A549 (cell line): ENCODE results near the gene VNN1.

ENCODE experiments used
- CHD2 ChIP-seq: fragments of 150-350 bp; IDR thresholded peaks from 2 replicates; pipeline ENCODE4 v1.6.1; 2014; ENCODE audit warnings: low read length; ENCODE audit not compliant: partially characterized antibody
- CTCF ChIP-seq: fragments of >200 bp; sonication (Bioruptor Twin); formaldehyde crosslinking; IDR thresholded peaks from 3 replicates; pipeline ENCODE4 v1.5.1; 2016
- FOSB ChIP-seq: fragments of 250-450 bp; sonication (Bioruptor Pico); IDR thresholded peaks from 2 replicates; pipeline ENCODE4 v1.5.0; 2020; ENCODE audit warnings: mild to moderate bottlenecking, moderate library complexity
- MAX ChIP-seq: IDR thresholded peaks from 2 replicates; pipeline ENCODE4 v1.6.1; 2012
- POLR2A ChIP-seq: IDR thresholded peaks from 2 replicates; pipeline ENCODE4 v1.6.1; 2012; ENCODE audit warnings: mild to moderate bottlenecking, low read length
- RAD21 ChIP-seq, 2 experiments: fragments of >200 bp in 1 of 2; sonication (Bioruptor Twin) in 1 of 2; formaldehyde crosslinking in 1 of 2; IDR thresholded peaks in 1 of 2; conservative IDR thresholded peaks in 1 of 2; 2 replicates in 1 of 2; 3 replicates in 1 of 2; pipeline ENCODE4 v1.6.1; 2012 to 2018; ENCODE audit warnings: inconsistent platforms in 1 of 2
- REST ChIP-seq: fragments of 200-600 bp; sonication (generic); IDR thresholded peaks from 2 replicates; pipeline ENCODE4 v1.6.1; 2016; ENCODE audit warnings: antibody characterized with exemption, mild to moderate bottlenecking, moderate library complexity
- SMC3 ChIP-seq: fragments of >200 bp; sonication (Bioruptor Twin); formaldehyde crosslinking; IDR thresholded peaks from 3 replicates; pipeline ENCODE4 v1.6.1; 2018; ENCODE audit warnings: inconsistent platforms
- TP53 ChIP-seq: fragments of 250-450 bp; sonication (Bioruptor Pico); IDR thresholded peaks from 2 replicates; pipeline ENCODE4 v1.5.0; 2021; ENCODE audit warnings: mild to moderate bottlenecking, moderate library complexity
- ZNF302 ChIP-seq: fragments of 250-450 bp; sonication (Bioruptor Pico); IDR thresholded peaks from 2 replicates; pipeline ENCODE4 v1.9.0; 2021; ENCODE audit warnings: inconsistent platforms, mild to moderate bottlenecking, moderate library complexity

GRCh38 chr6:132763269-132763668 lies 49.4 kb upstream of the VNN1 start:
- no peak for TF ChIP-seq CTCF
- TF ChIP-seq MAX = no peak
- no peak for TF ChIP-seq TP53 (CRISPR knock-in tag)
- no peak for TF ChIP-seq REST
- no peak for TF ChIP-seq POLR2A
- TF ChIP-seq RAD21 (conservative IDR thresholded peaks at IDR 0.05 in 1 of 2, IDR thresholded peaks at IDR 0.05 in 1 of 2) = no peak
- no peak for TF ChIP-seq FOSB (CRISPR knock-in tag)
- no peak for TF ChIP-seq ZNF302 (CRISPR knock-in tag)
- no peak for TF ChIP-seq SMC3
- no peak for TF ChIP-seq CHD2
